Loucy (cell line): ENCODE measurements around the gene BRD1.

Experiments used
- H2AFZ ChIP-seq: fragments of 200-600 bp; sonication (generic); 2 replicates; pipeline ENCODE4 v1.6.0; 2016; ENCODE audit warnings: antibody characterized with exemption, mild to moderate bottlenecking, low read length, moderate library complexity
- H3F3A ChIP-seq: fragments of 200-600 bp; 2 replicates; pipeline ENCODE4 v1.6.0; 2016; ENCODE audit warnings: antibody characterized with exemption, low read depth, mild to moderate bottlenecking
- H3K27me3 ChIP-seq: fragments of 200-600 bp; sonication (generic); 2 replicates; pipeline ENCODE4 v1.6.1; 2014; ENCODE audit warnings: low read length, mild to moderate bottlenecking; ENCODE audit not compliant: insufficient read depth, poor library complexity, severe bottlenecking
- H3K36me3 ChIP-seq: fragments of 200-600 bp; sonication (generic); 2 replicates; pipeline ENCODE4 v1.6.1; 2016; ENCODE audit warnings: low read length; ENCODE audit not compliant: insufficient read depth
- H3K4me1 ChIP-seq: fragments of 200-600 bp; sonication (generic); 2 replicates; pipeline ENCODE4 v1.5.1; 2014; ENCODE audit warnings: low read length, mild to moderate bottlenecking; ENCODE audit not compliant: insufficient read depth, poor library complexity, severe bottlenecking
- H3K4me2 ChIP-seq: fragments of 200-600 bp; sonication (generic); 2 replicates; pipeline ENCODE4 v1.6.0; 2014; ENCODE audit warnings: antibody characterized with exemption, low read length, low read depth, mild to moderate bottlenecking; ENCODE audit not compliant: poor library complexity, severe bottlenecking
- H3K4me3 ChIP-seq: fragments of 200-600 bp; sonication (generic); 2 replicates; pipeline ENCODE4 v1.5.1; 2014; ENCODE audit warnings: low read length, mild to moderate bottlenecking, mixed read lengths; ENCODE audit not compliant: poor library complexity, severe bottlenecking
- H3K79me2 ChIP-seq: fragments of 200-600 bp; sonication (generic); 2 replicates; pipeline ENCODE4 v1.6.1; 2014; ENCODE audit warnings: low read length; ENCODE audit not compliant: insufficient read depth
- H3K9ac ChIP-seq: fragments of 200-600 bp; sonication (generic); 2 replicates; pipeline ENCODE4 v1.6.0; 2014; ENCODE audit warnings: mild to moderate bottlenecking, low read depth, low read length, moderate library complexity; ENCODE audit not compliant: poor library complexity, severe bottlenecking
- H3K9me2 ChIP-seq: fragments of 200-600 bp; sonication (generic); replicated peaks from 2 replicates; pipeline ENCODE4 v1.6.1; 2016; ENCODE audit warnings: low read depth, low read length, mixed read lengths
- H3K9me3 ChIP-seq: fragments of 200-600 bp; sonication (generic); 2 replicates; pipeline ENCODE4 v1.6.1; 2014; ENCODE audit warnings: mild to moderate bottlenecking, antibody characterized with exemption, low read length, low read depth; ENCODE audit not compliant: insufficient read depth
- H4K20me1 ChIP-seq: fragments of 200-600 bp; sonication (generic); 2 replicates; pipeline ENCODE4 v1.6.0; 2014; ENCODE audit warnings: antibody characterized with exemption, low read length, mild to moderate bottlenecking; ENCODE audit not compliant: insufficient read depth, poor library complexity, severe bottlenecking
- EZH2phosphoT487 ChIP-seq: fragments of 200-600 bp; IDR thresholded peaks from 2 replicates; pipeline ENCODE4 v1.6.1; 2018; ENCODE audit warnings: antibody characterized with exemption, mild to moderate bottlenecking, moderate library complexity, borderline replicate concordance
- TF ChIP-seq, protein P1 (sequence below): fragments of 200-600 bp; sonication (generic); conservative IDR thresholded peaks from 2 replicates; pipeline ENCODE4 v1.5.1; 2014; ENCODE audit warnings: mild to moderate bottlenecking, antibody characterized with exemption, low read length

Gene BRD1

DNA sequence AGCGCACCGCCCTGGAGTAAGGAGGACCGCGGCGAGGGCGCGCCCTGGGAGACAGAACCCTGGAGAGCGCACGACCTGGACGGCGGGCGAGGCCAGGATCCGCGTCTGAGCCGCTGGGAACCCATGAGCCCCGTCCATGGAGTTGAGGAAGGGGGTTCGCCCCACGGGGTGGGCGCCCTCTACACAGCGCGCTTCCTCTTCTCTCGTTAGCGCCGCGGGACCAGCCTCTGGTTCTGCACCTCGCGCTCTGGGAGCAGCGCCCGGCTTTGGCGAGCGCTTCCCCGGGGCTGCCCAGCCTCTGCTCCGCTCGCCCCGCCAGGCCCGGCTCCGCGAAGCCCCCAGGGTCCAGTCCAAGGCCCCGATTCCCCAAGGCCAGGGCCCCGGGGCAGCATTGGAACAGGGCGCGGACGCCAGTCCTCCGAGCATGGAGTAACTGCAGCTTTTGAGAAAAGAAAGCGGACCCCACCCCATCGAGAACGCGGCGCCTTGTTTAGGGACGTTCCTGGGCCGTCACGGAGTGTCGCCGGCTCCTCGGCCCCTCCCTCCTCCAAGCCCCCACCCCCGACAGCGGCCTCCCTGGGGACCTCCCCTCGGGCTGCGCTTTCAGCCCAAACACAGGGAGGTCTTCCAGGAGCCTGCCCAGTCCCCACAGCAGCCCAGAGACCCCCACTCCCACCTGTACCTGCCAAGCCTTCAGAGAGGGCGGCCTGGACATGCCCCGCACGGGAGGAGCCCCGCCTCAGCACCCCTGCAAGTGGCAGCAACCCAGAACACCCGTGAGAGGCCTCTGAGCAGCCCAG, 56.2 kb downstream of the BRD1 start:
- H3K9me2 ChIP-seq = no peaks in the 10 kb centered on the region
- no peak overlapping the region for H2AFZ ChIP-seq
- H3F3A ChIP-seq = no peaks in the 10 kb centered on the region; the same call in 1 of the 2 replicates
- peaks cover 6% of the 10 kb centered on the region for H4K20me1 ChIP-seq
- 0 out of 2 replicates have a peak, but pooled peaks cover under 1% of the 10 kb centered on the region for H3K79me2 ChIP-seq
- no peak overlapping the region for H3K4me2 ChIP-seq
- no peak overlapping the region for H3K9ac ChIP-seq
- peaks cover 42% of the 10 kb centered on the region; the same call in 1 of the 2 replicates for H3K36me3 ChIP-seq
- H3K9me3 ChIP-seq = 0 out of 2 replicates have a peak, but pooled peaks cover 7% of the 10 kb centered on the region
- no peaks in the 10 kb centered on the region for H3K27me3 ChIP-seq
- no peaks in the 10 kb centered on the region for H3K4me1 ChIP-seq
- H3K4me3 ChIP-seq = no peak overlapping the region
- TF ChIP-seq EZH2phosphoT487 = no peak

DNA sequence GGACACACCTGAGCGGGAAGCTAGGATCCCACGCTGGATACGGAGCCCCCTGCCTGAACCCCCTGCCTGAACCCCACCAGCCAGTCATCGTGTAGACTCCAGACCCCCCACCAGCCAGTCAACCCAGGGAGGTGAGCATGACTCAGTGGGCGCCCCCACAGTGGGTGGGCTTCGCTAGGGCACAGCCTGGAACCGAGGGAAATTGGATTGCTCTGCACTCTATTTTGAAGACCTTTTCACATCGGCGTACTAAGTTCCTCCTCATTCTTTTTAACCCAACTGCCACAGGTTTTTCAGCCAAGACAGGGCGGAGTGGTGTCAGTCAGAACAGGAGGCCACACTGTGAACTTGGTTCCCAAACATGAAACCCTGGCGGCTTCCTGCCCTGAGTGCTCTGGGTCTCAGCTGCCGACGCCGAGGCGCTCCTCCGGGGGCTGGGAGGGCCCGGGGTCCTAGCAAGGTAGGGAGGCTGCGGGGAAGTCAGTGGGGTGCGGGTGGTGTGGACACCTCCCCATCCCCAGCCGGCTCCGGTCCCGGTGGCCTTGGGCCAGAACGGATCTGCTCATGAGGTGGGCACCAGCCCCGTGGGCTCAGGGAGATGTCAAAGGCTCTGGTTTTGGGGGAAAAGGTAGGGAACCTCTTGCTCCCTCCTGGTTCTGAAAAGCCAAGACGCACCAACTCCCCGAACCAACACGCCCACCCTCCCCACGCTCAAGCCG, 57.0 kb downstream of the BRD1 start:
- Histone ChIP-seq H3K79me2 (no peaks in the 10 kb centered on the region), H2AFZ (no peak overlapping the region), H3K9ac (no peak overlapping the region), H3K36me3 (peaks cover 34% of the 10 kb centered on the region; the same call in 1 of the 2 replicates), H4K20me1 (peaks cover 4% of the 10 kb centered on the region), H3K27me3 (no peaks in the 10 kb centered on the region), H3K4me3 (no peak overlapping the region), H3K9me2 (no peaks in the 10 kb centered on the region), H3K9me3 (peaks cover 8% of the 10 kb centered on the region; the same call in 1 of the 2 replicates), H3F3A (no peaks in the 10 kb centered on the region; the same call in 1 of the 2 replicates), H3K4me1 (no peaks in the 10 kb centered on the region), H3K4me2 (no peak overlapping the region)
- TF ChIP-seq, protein P1, sequence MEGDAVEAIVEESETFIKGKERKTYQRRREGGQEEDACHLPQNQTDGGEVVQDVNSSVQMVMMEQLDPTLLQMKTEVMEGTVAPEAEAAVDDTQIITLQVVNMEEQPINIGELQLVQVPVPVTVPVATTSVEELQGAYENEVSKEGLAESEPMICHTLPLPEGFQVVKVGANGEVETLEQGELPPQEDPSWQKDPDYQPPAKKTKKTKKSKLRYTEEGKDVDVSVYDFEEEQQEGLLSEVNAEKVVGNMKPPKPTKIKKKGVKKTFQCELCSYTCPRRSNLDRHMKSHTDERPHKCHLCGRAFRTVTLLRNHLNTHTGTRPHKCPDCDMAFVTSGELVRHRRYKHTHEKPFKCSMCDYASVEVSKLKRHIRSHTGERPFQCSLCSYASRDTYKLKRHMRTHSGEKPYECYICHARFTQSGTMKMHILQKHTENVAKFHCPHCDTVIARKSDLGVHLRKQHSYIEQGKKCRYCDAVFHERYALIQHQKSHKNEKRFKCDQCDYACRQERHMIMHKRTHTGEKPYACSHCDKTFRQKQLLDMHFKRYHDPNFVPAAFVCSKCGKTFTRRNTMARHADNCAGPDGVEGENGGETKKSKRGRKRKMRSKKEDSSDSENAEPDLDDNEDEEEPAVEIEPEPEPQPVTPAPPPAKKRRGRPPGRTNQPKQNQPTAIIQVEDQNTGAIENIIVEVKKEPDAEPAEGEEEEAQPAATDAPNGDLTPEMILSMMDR = no peak
- no peak for TF ChIP-seq EZH2phosphoT487

DNA sequence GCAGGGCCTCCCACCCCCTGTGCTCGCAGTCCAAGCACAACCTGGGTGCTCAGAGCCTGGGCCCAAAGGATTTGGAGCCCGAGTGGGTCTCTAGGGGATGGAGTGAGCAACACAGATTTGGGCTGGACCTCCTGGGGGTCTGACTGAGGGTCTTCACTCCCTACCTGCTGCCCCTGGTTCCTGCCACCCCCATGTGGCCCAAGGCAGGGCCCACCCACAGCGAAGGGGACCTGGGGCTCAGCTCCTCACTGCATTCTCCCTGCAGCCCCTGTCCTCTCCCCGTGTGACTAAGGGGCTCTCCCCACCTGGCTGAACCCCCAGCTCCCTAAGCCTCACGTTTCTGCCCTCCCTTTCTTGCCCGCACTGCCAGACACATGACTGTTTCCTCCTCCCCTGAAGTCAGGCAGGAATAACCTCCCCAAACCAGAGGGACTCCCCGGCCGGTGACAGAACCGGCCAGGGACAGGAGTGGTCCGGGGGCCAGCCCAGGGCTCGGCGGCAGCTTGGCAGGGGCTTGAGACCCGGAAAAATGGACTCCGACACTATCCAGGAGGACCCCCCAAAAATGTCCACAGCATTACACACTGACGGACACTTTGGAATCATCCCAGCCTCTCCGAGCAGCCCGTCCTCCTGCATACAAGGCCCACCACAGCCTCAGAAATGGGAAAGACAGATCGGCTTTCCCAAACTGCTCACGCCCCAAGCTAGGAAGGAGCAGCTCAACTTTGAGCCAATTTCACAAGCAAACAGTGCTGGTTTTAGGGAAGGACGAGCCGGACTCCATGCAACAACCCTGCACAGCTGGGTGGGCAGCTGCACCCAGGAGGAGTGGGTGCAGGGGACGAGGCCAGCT, 57.8 kb downstream of the BRD1 start:
- TF ChIP-seq EZH2phosphoT487 = no peak
- TF ChIP-seq, protein P1 = no peak
- Histone ChIP-seq H3K27me3 (no peaks in the 10 kb centered on the region), H3K4me3 (no peak overlapping the region), H3K9me3 (peaks cover 8% of the 10 kb centered on the region; the same call in 1 of the 2 replicates), H3F3A (no peaks in the 10 kb centered on the region; the same call in 1 of the 2 replicates), H3K4me1 (no peaks in the 10 kb centered on the region), H3K36me3 (peaks cover 27% of the 10 kb centered on the region; the same call in 1 of the 2 replicates), H3K9me2 (no peaks in the 10 kb centered on the region), H4K20me1 (peaks cover 4% of the 10 kb centered on the region), H2AFZ (no peak overlapping the region), H3K4me2 (no peak overlapping the region), H3K79me2 (no peaks in the 10 kb centered on the region), H3K9ac (no peak overlapping the region)
